OCI-M2 (cell line): ENCODE results near the gene CDHR3.
"Not testable (repeated sequence)": the region's sequence is repeated elsewhere in the genome, so short reads cannot be mapped to it uniquely, and the experiment has no call there.

Source experiments
- DNase-seq: peaks from one replicate; lab custom pipeline; 2025; ENCODE audit not compliant: unreplicated experiment; lab: John Stamatoyannopoulos, UW

Gene CDHR3

GRCh38 chr7:105963038-105963667, at the start of gene CDHR3:
Gene CDHR3, plus strand, starts transcription at chr7:105963264. Its CDS starts 55 bp downstream, at chr7:105963319.
- DNase-seq = no peak

DNA sequence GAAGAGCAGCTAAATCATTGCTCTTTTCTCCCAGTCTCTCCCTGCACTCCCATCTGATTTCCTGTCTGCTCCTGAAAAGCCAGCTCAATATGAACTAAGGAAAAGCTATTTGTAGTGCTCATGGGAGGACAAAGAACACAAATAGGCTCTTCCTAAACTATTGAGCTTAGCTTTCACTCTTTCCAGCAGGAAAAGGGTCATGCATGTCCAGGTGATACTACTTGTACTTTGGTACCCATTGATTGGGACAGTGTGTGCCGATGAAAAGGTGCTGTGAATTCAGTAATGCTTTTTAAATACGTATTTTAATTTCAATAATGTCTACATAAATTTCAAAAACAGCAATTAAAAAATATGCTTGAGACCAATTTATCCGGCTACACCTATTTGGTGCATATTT, 49.1 kb upstream of the CDHR3 start:
- DNase-seq = no peak

- DNase-seq = no peak
Measured at GRCh38 chr7:105916603-105917002, 46.5 kb upstream of the CDHR3 start.

GRCh38 chr7:105917659-105918058, 45.4 kb upstream of the CDHR3 start:
- DNase-seq = no peak

DNA sequence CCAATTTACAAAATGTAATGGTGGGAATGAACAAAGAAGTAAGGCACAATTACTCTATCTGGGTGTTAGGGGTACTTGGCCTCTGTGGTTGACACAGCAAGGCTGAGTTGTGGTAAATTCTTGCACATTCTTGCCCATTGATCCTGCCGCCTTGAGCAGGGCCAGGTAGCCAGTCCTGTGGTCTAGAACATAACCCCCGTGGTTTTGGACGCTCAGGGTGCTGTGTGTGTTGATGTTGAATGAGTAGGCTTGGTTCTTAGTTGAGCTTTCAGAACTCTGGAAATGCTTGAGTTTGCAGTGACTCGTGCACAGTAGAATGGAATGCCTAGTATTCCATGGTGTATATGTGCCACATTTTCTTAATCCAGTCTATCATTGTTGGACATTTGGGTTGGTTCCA, 42.3 kb upstream of the CDHR3 start:
- no peak for DNase-seq

- no peak for DNase-seq
Measured at GRCh38 chr7:105924945-105925344, 38.1 kb upstream of the CDHR3 start.

DNA sequence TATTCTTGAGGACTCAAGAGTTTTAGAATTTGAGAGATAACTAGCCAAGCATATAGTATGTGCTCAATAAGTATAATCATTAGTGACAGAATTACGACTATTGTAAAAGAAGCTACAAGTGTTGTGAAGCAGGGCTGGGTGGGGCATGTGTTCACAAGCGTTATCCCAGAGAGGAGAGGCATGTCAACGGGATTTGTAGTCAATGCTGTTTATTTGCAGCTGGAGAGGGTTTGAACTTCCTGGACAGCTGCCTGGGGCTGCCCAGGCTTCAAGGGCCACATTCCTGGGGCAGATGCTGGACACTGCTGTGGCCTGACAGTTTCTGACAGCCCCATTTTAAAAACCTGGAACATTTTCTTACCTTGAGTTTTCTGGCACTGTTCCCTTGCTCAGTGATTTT, 36.9 kb upstream of the CDHR3 start:
- no peak for DNase-seq

GRCh38 chr7:105931179-105931578, 31.9 kb upstream of the CDHR3 start:
- DNase-seq = no peak

DNA sequence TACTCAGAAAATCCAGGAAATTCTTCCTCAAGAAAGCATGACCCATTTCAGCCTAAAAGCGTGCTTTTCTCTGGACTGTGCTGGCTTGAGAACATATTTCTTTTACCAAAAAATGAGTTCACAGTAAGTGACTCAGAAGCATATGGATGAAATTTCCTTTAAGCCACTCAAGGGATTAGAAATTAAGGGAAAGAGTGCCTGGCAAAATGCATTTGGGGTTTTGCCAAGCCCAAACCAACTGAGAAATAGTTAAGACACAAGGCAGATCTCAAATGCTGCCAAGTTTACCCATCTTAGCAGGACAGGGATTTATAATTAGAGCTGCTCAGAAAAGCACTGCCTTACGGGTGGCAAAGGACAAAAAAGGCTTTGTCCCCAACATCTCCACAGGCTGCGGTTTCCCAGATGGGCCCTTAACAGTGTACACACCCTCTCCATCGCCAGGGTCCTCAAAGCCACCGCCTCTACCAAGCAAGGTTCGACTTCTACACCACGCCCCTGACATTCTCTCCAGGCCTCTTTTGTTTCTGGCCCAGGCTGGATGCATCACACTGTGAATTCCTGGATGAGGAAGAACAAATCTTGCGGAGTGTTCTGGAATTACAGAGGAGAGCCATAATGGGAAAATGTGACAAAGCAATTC, 30.1 kb upstream of the CDHR3 start:
- no peak for DNase-seq

DNA sequence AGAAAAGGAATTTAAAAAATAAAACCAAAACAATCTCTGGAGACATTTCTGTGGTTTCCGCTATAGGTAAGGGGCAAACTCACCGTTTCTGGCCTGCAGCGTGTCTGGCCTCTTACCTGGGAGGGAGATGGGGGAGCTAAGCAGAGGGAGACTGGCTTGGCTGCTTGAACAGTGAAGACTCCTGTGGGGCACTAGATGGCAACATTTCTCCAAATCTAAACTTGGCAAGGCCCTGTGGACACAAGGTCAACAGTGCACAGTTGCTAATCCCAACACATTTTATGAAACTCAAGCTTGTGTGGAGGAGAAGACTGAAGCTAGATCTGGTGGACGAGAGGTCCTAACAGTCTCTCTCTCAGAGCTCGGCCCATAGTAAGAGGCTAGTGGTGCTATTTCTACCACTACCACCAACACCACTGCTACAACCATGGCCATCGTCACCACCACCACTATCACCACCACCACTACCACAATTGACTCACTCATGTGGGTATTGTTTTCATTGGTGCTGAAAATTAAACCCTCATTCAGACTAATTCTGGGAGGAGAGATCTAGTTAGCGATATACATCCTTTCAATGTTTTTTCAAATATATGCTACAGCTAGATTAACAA, 28.4 kb upstream of the CDHR3 start:
- no peak for DNase-seq

GRCh38 chr7:105935250-105935649, 27.8 kb upstream of the CDHR3 start:
- DNase-seq = no peak

- no peak for DNase-seq
Measured at GRCh38 chr7:105937411-105937810, 25.7 kb upstream of the CDHR3 start.

DNA sequence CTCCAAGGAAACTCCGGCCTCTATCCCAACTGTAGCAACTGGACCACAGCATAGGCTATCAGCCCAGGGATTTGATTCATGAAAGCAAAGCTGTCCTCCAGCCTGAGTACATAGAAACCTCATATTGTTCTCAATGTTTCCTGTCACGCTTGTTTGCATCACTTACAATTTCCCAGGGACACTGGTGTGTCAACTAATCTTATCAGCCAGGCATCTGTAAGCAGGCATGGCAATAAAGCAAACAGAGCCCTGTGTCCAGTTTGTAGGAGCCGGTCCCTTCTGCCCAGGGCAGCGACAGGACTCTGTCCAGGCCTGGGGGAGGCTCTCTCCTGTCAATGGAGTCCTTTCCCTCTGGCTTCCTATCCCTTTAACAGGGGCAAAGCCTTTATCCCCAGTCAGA, 23.0 kb upstream of the CDHR3 start:
- no peak for DNase-seq

DNA sequence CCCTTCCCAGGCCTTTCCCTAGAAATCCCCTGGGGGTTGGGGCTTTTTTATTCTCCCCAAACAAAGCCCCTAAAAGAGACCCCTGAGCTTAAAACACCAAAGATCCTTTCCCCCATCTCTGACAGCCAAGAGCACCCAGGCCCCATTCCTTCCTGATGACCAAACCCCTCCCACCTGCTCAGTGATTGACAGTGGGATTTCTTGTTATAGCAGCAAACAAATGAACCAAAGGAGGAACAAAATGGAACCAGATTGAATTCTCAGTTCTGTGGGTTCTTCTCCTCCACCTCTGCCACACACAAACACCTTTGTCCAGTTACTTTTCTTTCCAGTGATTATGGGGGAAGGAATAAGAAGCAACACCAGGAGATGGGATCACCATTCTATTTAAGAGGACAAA, 21.5 kb upstream of the CDHR3 start:
- DNase-seq = no peak

DNA sequence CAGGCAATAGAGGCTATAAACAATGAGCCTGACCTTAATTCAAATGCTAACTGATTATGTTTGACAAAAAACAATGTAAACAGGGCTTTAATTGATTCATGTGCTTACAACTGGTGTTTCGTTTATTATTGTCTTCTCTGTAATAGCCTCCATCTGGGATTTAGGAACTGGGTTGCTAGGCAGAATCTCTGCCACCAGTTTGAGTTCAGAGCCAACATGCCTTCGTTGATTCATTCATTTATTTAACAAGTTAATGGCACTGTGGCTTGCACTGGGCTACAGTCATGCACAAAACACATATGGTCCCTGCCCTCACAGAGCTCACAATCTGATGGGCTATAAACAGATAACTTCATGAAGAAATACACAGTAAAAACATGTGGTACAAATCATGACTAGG, 19.6 kb upstream of the CDHR3 start:
- no peak for DNase-seq

GRCh38 chr7:105945848-105946247, 17.2 kb upstream of the CDHR3 start:
- DNase-seq = no peak

DNA sequence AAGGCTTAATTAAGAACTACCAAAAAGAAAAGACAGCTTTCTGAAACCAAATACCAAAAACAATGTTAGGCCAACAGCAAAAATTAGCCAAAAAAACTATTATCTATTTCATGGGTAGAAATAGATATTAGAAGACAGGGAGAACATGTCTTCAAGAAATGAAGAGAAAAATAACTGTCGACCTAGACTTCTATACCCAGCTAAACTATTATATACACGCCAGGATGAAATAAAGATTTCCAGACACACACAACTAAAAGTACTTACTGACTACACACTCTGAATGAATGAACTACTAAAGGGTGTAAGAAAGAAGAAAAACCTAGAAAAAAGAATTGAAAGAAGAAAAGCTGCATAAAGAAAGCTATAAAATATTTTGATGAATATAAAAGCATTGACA, 11.5 kb upstream of the CDHR3 start:
- DNase-seq = no peak

GRCh38 chr7:105952917-105953595, 10.0 kb upstream of the CDHR3 start:
- no peak for DNase-seq

- no peak for DNase-seq
Measured at GRCh38 chr7:105954711-105955110, 8.4 kb upstream of the CDHR3 start.

- DNase-seq = not testable (repeated sequence)
Measured at GRCh38 chr7:105955651-105956466, 7.2 kb upstream of the CDHR3 start.

- no peak for DNase-seq
Measured at GRCh38 chr7:105958012-105958411, 5.1 kb upstream of the CDHR3 start.
